Measurements from ENCODE around the gene NAPSA.

GRCh38 chr19:50359328-50359818 is 6.1 kb downstream of the NAPSA start:
- no peak for TF ChIP-seq RAD21 (IDR thresholded peaks at IDR 0.05; ENCODE audit: low read depth)
- TF ChIP-seq FOXM1 (IDR thresholded peaks at IDR 0.05; ENCODE audit: borderline replicate concordance, low read depth): no peak
- TF ChIP-seq, protein P1, sequence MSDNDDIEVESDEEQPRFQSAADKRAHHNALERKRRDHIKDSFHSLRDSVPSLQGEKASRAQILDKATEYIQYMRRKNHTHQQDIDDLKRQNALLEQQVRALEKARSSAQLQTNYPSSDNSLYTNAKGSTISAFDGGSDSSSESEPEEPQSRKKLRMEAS (IDR thresholded peaks at IDR 0.05): no peak
- TF ChIP-seq CREB1 (IDR thresholded peaks at IDR 0.05; ENCODE audit: low read depth): no peak
- no peak for TF ChIP-seq CEBPB (IDR thresholded peaks at IDR 0.05)
- no peak for TF ChIP-seq TCF12 (IDR thresholded peaks at IDR 0.05; ENCODE audit: low read depth)
- no peak for TF ChIP-seq YY1 (IDR thresholded peaks at IDR 0.05; ENCODE audit: low read depth)
- TF ChIP-seq TEAD4 (IDR thresholded peaks at IDR 0.05): no peak
- TF ChIP-seq, protein P2, sequence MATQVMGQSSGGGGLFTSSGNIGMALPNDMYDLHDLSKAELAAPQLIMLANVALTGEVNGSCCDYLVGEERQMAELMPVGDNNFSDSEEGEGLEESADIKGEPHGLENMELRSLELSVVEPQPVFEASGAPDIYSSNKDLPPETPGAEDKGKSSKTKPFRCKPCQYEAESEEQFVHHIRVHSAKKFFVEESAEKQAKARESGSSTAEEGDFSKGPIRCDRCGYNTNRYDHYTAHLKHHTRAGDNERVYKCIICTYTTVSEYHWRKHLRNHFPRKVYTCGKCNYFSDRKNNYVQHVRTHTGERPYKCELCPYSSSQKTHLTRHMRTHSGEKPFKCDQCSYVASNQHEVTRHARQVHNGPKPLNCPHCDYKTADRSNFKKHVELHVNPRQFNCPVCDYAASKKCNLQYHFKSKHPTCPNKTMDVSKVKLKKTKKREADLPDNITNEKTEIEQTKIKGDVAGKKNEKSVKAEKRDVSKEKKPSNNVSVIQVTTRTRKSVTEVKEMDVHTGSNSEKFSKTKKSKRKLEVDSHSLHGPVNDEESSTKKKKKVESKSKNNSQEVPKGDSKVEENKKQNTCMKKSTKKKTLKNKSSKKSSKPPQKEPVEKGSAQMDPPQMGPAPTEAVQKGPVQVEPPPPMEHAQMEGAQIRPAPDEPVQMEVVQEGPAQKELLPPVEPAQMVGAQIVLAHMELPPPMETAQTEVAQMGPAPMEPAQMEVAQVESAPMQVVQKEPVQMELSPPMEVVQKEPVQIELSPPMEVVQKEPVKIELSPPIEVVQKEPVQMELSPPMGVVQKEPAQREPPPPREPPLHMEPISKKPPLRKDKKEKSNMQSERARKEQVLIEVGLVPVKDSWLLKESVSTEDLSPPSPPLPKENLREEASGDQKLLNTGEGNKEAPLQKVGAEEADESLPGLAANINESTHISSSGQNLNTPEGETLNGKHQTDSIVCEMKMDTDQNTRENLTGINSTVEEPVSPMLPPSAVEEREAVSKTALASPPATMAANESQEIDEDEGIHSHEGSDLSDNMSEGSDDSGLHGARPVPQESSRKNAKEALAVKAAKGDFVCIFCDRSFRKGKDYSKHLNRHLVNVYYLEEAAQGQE (IDR thresholded peaks at IDR 0.05; ENCODE audit: low read depth): no peak
- no peak for TF ChIP-seq USF1 (IDR thresholded peaks at IDR 0.05)
- no peak for TF ChIP-seq EP300 (IDR thresholded peaks at IDR 0.05; ENCODE audit: borderline replicate concordance)
- TF ChIP-seq TAF1 (IDR thresholded peaks at IDR 0.05; ENCODE audit: low read depth): no peak

All from Ishikawa (cell line).